Nephron (organoid): ENCODE results near the gene SYNGAP1.

ENCODE experiments used
- H3K27ac Mint-ChIP-seq, 3 experiments: 2 replicates each; pipeline ENCODE4 v1.8.0; 2020; ENCODE audit warnings: mixed read lengths in 3 of 3, mild to moderate bottlenecking in 2 of 3, moderate library complexity in 1 of 3
- H3K27me3 Mint-ChIP-seq: 2 replicates; pipeline ENCODE4 v1.8.0; 2021; ENCODE audit warnings: low read depth, mild to moderate bottlenecking, moderate library complexity, mixed read lengths
- H3K36me3 Mint-ChIP-seq: 2 replicates; pipeline ENCODE4 v1.8.0; 2020; ENCODE audit warnings: low read depth, mixed read lengths
- H3K4me1 Mint-ChIP-seq: 2 replicates; pipeline ENCODE4 v1.8.0; 2020; ENCODE audit warnings: mixed read lengths
- H3K4me3 Mint-ChIP-seq, 3 experiments: 2 replicates each; pipeline ENCODE4 v1.8.0; 2020; ENCODE audit warnings: mild to moderate bottlenecking in 3 of 3, mixed read lengths in 3 of 3, moderate library complexity in 2 of 3
- H3K9me3 Mint-ChIP-seq: 2 replicates; pipeline ENCODE4 v1.8.0; 2020; ENCODE audit warnings: mixed read lengths
- TF ChIP-seq, protein P1 (sequence below), 3 experiments: fragments of 200-600 bp; sonication (generic); IDR thresholded peaks; one replicate each; pipeline ENCODE4 v1.5.0; 2021; ENCODE audit warnings: antibody characterized with exemption in 3 of 3; ENCODE audit not compliant: unreplicated experiment in 3 of 3

SYNGAP1 gene

DNA sequence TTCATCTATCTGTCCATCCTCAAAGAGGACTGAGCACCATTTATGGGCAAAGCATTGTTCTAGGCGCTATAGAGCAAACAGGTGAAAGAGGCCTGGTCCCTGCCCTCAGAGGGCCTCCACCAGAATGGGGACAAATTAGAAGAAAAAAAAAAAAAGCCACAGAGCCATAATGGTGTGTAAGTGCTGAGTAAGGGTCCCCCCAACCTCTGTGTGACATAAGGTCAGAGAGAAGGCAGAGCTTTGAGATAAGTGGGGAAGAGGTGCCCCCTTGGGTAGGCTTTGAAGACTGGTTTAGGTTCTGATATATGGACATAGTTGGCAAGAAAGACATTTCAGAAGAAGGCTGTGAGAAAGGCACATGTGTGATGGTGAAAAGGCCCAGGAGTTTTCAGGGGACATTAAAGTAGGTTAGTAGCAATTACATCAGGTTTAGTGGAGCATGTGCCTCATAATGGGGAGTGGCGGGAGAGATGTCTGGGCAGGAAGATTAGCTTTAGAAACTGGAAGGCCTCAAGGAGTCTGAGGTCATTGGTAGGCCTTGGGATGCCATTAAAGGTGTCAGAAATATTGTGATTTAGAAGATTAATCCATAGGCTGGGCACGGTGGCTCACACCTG, 19.2 kb downstream of the SYNGAP1 start:
- peaks cover 3% of the 10 kb centered on the region for H3K4me1 Mint-ChIP-seq
- TF ChIP-seq, protein P1, sequence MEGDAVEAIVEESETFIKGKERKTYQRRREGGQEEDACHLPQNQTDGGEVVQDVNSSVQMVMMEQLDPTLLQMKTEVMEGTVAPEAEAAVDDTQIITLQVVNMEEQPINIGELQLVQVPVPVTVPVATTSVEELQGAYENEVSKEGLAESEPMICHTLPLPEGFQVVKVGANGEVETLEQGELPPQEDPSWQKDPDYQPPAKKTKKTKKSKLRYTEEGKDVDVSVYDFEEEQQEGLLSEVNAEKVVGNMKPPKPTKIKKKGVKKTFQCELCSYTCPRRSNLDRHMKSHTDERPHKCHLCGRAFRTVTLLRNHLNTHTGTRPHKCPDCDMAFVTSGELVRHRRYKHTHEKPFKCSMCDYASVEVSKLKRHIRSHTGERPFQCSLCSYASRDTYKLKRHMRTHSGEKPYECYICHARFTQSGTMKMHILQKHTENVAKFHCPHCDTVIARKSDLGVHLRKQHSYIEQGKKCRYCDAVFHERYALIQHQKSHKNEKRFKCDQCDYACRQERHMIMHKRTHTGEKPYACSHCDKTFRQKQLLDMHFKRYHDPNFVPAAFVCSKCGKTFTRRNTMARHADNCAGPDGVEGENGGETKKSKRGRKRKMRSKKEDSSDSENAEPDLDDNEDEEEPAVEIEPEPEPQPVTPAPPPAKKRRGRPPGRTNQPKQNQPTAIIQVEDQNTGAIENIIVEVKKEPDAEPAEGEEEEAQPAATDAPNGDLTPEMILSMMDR (IDR thresholded peaks at IDR 0.05; ENCODE audit: unreplicated experiment in 3 of 3) = no peak
- H3K36me3 Mint-ChIP-seq = peaks cover 71% of the 10 kb centered on the region
- no peak overlapping the region for H3K4me3 Mint-ChIP-seq
- H3K27ac Mint-ChIP-seq = no peak overlapping the region
- no peaks in the 10 kb centered on the region for H3K27me3 Mint-ChIP-seq
- no peaks in the 10 kb centered on the region for H3K9me3 Mint-ChIP-seq

DNA sequence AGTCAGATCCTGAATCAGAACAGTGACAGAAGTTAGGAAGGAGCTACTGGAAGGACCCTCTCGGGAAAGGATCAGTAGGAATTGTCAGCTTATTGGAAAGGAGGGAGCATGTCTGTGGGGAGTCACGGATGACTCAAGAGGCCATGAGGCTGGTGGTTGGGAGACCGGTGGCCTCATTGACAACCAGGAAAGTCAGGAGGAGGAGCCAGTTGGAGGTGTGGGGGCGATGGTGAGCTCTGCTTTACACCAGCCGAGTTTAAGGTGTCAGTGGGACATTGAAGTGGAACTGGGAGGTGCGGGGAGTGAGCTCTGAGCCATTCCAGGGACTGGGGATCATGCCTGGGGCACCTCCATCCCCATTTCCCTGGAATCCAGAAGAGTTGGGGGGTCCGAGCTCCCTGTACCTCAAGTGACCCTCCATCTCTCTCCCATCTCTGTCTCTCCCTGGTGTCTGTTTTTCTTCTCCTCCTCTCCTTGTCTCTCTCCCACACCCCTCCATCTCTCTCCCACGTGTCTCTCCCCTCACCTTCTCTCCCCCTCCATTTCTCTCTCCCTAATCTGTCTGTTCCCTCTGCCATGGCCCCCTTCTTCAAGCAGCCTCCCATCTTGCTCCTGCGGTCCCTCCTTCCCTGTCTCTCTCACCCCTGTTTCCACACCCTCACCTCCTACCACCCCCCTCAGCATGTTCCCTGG, 20.2 kb downstream of the SYNGAP1 start:
- no peaks in the 10 kb centered on the region for H3K27me3 Mint-ChIP-seq

DNA sequence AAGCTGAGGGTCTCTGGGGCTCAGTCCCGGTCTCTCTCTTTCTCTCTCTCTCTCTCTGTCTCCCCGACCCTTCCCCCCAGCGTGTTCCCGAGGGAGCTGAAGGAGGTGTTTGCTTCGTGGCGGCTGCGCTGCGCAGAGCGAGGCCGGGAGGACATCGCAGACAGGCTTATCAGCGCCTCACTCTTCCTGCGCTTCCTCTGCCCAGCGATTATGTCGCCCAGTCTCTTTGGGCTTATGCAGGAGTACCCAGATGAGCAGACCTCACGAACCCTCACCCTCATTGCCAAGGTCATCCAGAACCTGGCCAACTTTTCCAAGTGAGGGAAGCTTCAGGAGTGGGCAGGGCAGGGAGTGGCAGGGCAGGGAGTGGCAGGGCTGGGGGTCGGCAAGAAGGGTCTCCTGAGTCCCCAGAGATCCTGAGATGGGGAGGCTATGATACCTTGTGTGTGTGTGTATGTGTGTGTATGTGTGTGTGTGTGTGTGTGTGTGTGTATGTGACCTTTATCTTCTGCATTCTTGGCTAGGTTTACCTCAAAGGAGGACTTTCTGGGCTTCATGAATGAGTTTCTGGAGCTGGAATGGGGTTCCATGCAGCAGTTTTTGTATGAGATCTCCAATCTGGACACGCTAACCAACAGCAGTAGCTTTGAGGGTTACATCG, 20.9 kb downstream of the SYNGAP1 start:
- Mint-ChIP-seq H3K27ac (no peak overlapping the region), H3K27me3 (no peaks in the 10 kb centered on the region), H3K36me3 (peaks cover 75% of the 10 kb centered on the region), H3K9me3 (no peaks in the 10 kb centered on the region), H3K4me3 (no peak overlapping the region), H3K4me1 (no peaks in the 10 kb centered on the region)
- TF ChIP-seq, protein P1 (IDR thresholded peaks at IDR 0.05; ENCODE audit: unreplicated experiment in 3 of 3) = no peak

More for the DNA sequence above, 20.2 kb downstream of the SYNGAP1 start:
- Mint-ChIP-seq H3K9me3 (no peaks in the 10 kb centered on the region), H3K4me3 (no peak overlapping the region), H3K4me1 (no peaks in the 10 kb centered on the region), H3K36me3 (peaks cover 78% of the 10 kb centered on the region), H3K27ac (no peak overlapping the region)
- TF ChIP-seq, protein P1 (IDR thresholded peaks at IDR 0.05; ENCODE audit: unreplicated experiment in 3 of 3) = no peak

DNA sequence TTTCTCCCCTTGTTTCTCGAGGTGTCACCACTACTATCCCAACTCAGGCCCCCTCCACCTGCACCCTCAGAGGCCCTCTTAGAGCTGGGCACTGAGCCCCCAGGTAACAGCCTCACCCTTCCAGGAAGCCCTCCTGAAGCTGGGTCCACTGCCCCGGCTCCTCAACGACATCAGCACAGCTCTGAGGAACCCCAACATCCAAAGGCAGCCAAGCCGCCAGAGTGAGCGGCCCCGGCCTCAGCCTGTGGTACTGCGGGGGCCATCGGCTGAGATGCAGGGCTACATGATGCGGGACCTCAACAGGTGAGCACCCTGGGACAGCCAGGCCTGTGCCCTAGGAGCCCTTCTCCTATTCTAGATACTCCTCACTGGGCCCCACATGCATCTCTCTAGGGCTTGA, 21.6 kb downstream of the SYNGAP1 start:
- no peak overlapping the region for H3K27ac Mint-ChIP-seq
- H3K9me3 Mint-ChIP-seq = no peaks in the 10 kb centered on the region
- H3K4me1 Mint-ChIP-seq = no peaks in the 10 kb centered on the region
- no peaks in the 10 kb centered on the region for H3K27me3 Mint-ChIP-seq
- H3K36me3 Mint-ChIP-seq = peaks cover 74% of the 10 kb centered on the region
- TF ChIP-seq, protein P1 (IDR thresholded peaks at IDR 0.05; ENCODE audit: unreplicated experiment in 3 of 3) = no peak
- no peak overlapping the region for H3K4me3 Mint-ChIP-seq

DNA sequence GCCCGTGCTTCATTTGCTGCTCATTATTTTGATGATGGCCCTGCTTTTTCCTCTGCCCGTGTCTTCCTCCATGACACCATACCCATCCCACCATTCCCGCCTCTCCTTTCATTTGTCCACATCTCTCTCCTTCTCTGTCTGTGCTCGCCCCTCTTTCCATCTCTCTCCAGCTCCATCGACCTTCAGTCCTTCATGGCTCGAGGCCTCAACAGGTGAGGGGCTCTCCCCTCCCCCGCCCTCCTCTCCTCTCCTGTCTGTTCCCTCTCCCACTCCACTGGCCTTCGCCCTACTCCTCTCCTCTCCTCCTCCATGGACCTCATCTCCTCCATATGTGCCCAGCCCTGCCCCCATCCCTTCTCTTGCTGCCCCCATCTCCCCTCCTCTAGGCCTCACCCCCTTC, 22.4 kb downstream of the SYNGAP1 start:
- Mint-ChIP-seq H3K27me3 (no peaks in the 10 kb centered on the region), H3K4me1 (no peaks in the 10 kb centered on the region), H3K27ac (no peak overlapping the region), H3K36me3 (peaks cover 73% of the 10 kb centered on the region), H3K9me3 (no peaks in the 10 kb centered on the region), H3K4me3 (no peak overlapping the region)
- TF ChIP-seq, protein P1 (IDR thresholded peaks at IDR 0.05; ENCODE audit: unreplicated experiment in 3 of 3) = no peak
